Lower lobe of right lung (tissue), 2 donors: ENCODE measurements around the gene GOLGA7B. TPM values are rescaled to one million over a fixed set of nuclear protein-coding genes. Genes with fewer than 3 reads are reported as not detected.
A peak's percentile ranks its signal among the peaks of the same experiment; 100 is the strongest.

ENCODE experiments used
- ATAC-seq, 2 donors: fragments of 200-7000 bp; cut with Tn5 transposase; one replicate each; pipeline ENCODE4 v1.9.1; 2020 to 2022; ENCODE audit warnings: mild to moderate bottlenecking in 2 of 2, moderate library complexity in 2 of 2
- DNase-seq: peaks from one replicate; pipeline ENCODE4 v3.0.0-alpha.2; 2020
- H3K27ac ChIP-seq: fragments of 200-600 bp; one replicate; pipeline ENCODE4 v1.8.0; 2022
- H3K27me3 ChIP-seq: fragments of 200-600 bp; one replicate; pipeline ENCODE4 v1.8.0; 2022; ENCODE audit warnings: low read depth
- H3K36me3 ChIP-seq: fragments of 200-600 bp; one replicate; pipeline ENCODE4 v1.8.0; 2022; ENCODE audit warnings: mild to moderate bottlenecking
- H3K4me1 ChIP-seq: fragments of 200-600 bp; one replicate; pipeline ENCODE4 v1.8.0; 2022
- H3K4me3 ChIP-seq: fragments of 200-600 bp; one replicate; pipeline ENCODE4 v1.8.0; 2022; ENCODE audit warnings: mild to moderate bottlenecking
- H3K9me3 ChIP-seq: fragments of 200-600 bp; one replicate; pipeline ENCODE4 v1.8.0; 2022
- CTCF ChIP-seq: fragments of 200-600 bp; IDR thresholded peaks from one replicate; pipeline ENCODE4 v1.8.0; 2022; ENCODE audit warnings: antibody characterized with exemption, mild to moderate bottlenecking
- intact Hi-C: fragments of 100-400 bp; cut with DNase I; formaldehyde crosslinking; loops from one replicate; pipeline ENCODE4 v1.11.0; 2022
- total RNA-seq: library from RNA; stranded (reverse); fragmentation: NEBNext Ultra II Directional; extraction: Animal tissue kit (Norgen Biotek cat#: 25700); gene quantifications from one replicate; pipeline ENCODE4 v1.2.1, GENCODE V29; 2021
- donor health status: DM: no; HTN: yes; CAD: no; lungs with severe emphysema.

GOLGA7B gene
- total RNA-seq, 1 donor from 2014 or later, result 1.0 TPM

GRCh38 chr10:97825020-97825760 is 24.5 kb upstream of the GOLGA7B start:
- no peak for DNase-seq
- Histone ChIP-seq H3K27ac (no peak overlapping the region), H3K4me1 (no peaks in the 10 kb centered on the region), H3K4me3 (no peak overlapping the region), H3K27me3 (peaks cover 3% of the 10 kb centered on the region), H3K36me3 (no peaks in the 10 kb centered on the region), H3K9me3 (no peaks in the 10 kb centered on the region)
- no peak for TF ChIP-seq CTCF
- ATAC-seq, result no peak
- intact Hi-C loops, result no loop called here

- no peaks in the 10 kb centered on the region for H3K4me1 ChIP-seq
- no peak for ATAC-seq
- no peaks in the 10 kb centered on the region for H3K36me3 ChIP-seq
- no peak overlapping the region for H3K4me3 ChIP-seq
- DNase-seq, result no peak
- H3K27me3 ChIP-seq, result peaks cover 2% of the 10 kb centered on the region
- TF ChIP-seq CTCF, result no peak
- intact Hi-C loops, result no loop called here
- no peaks in the 10 kb centered on the region for H3K9me3 ChIP-seq
- no peak overlapping the region for H3K27ac ChIP-seq
These were observed 22.8 kb upstream of the GOLGA7B start for GRCh38 chr10:97826892-97827291.

DNA sequence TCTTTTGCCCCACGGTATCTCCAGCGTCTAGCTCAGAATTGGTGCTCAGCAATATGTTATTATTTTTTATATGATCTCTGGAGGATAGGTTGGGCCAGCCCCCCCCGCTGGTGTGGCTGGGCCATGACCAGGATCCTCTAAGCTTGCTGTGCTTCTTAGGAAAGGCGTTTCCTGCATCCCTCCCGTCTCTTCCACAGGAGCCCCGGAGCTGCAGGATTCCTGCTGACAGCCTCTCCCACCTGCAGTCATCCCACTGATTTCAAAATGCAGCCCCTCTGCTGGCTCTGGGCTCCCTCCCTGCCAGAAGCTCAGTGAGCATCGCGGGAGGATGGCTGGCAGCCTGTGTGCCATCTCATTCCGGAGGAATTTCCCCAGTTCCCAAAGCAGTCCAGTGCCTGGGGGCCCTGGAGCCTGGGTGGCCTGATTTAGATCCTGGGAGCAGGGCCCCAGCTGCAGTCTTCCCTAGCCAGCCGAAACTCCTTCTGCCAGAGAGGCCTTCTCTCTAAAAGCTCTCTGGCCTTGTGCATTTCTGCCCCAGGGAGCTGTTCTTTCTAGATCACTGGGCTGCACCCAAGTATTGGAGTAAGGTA is 21.8 kb upstream of the GOLGA7B start:
- ATAC-seq, result no peak
- Histone ChIP-seq H3K27ac (no peak overlapping the region), H3K36me3 (no peaks in the 10 kb centered on the region), H3K27me3 (no peaks in the 10 kb centered on the region), H3K4me3 (no peak overlapping the region), H3K4me1 (no peaks in the 10 kb centered on the region), H3K9me3 (no peaks in the 10 kb centered on the region)
- intact Hi-C loops, result no loop called here
- no peak for DNase-seq
- no peak for TF ChIP-seq CTCF

DNA sequence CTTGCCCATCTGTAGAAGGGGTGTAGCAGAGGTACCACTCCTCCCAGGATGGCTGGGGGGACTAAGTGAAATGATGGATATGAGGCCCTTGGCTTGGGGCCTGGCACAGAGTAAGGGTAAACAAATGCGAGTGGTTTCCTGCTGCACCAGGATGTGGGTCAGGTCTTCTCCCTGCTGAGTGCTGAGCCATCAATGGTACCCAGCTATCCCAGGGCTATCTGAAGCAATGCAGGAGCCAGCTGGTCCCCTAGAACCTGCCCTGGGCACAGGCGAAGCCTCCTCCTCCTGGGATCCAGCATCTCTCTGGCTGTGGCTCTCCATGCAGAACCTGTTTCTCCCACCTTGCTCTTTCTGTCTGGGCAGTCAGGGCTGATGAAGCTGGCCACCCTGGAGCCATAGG is 20.9 kb upstream of the GOLGA7B start:
- Histone ChIP-seq H3K27ac (no peak overlapping the region), H3K36me3 (no peaks in the 10 kb centered on the region), H3K27me3 (no peaks in the 10 kb centered on the region), H3K4me3 (no peak overlapping the region), H3K9me3 (no peaks in the 10 kb centered on the region), H3K4me1 (no peaks in the 10 kb centered on the region)
- ATAC-seq, result no peak
- no peak for DNase-seq
- intact Hi-C loops, result no loop called here
- no peak for TF ChIP-seq CTCF

DNA sequence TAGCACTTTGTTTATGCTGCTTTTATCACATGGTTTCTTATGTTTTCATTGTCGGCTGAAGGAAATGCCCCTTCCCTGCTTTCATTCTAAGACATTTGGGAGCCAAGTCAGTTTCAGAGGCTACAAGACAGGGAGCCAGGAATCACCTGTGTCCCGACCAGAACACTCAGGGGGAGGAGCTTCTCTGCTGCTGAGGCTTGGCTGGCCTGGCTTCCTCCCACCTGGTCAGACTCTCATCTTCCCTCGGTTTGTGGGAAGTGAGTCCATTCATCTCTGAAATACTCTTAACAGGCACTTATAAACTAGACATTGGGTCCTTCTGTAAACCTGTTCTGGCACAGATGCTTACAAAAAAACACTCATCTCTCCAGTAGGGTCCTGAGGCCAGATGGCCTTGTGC is 19.6 kb upstream of the GOLGA7B start:
- peak; percentile 67 for ATAC-seq

More for the DNA sequence above, 19.6 kb upstream of the GOLGA7B start:
- H3K36me3 ChIP-seq, result no peaks in the 10 kb centered on the region
- H3K4me1 ChIP-seq, result no peaks in the 10 kb centered on the region
- no peak for TF ChIP-seq CTCF
- H3K27me3 ChIP-seq, result no peaks in the 10 kb centered on the region
- no peaks in the 10 kb centered on the region for H3K9me3 ChIP-seq
- H3K4me3 ChIP-seq, result no peak overlapping the region
- intact Hi-C loops, result no loop called here
- H3K27ac ChIP-seq, result no peak overlapping the region
- peak; percentile 49 for DNase-seq
